ENCODE data around the gene MAP3K8. TPM values are rescaled to one million over a fixed set of nuclear protein-coding genes. Genes with fewer than 3 reads are reported as not detected.

The MAP3K8 gene
- total and polyA plus RNA-seq, 9 of the 15 experiments (the other 6 are each of a cell fraction or from before 2014, with no cell fraction given), result 6.9 to 23.6 (median 13.6) TPM

GRCh38 chr10:30434273-30435072, 489 bp downstream of the MAP3K8 start (continued):
- no peak for TF ChIP-seq ELK3 (CRISPR knock-in tag; IDR thresholded peaks at IDR 0.05)
- no peak for TF ChIP-seq HEY1 (CRISPR knock-in tag; IDR thresholded peaks at IDR 0.05; ENCODE audit: borderline replicate concordance)
- TF ChIP-seq CBFA2T2 (conservative IDR thresholded peaks at IDR 0.05), result no peak
- no peak for TF ChIP-seq MCM7 (IDR thresholded peaks at IDR 0.05)
- TF ChIP-seq ZNF143 (CRISPR knock-in tag; IDR thresholded peaks at IDR 0.05), result no peak
- no peak for TF ChIP-seq ZNF79 (CRISPR knock-in tag; IDR thresholded peaks at IDR 0.05; ENCODE audit: low read depth)
- TF ChIP-seq ELK1 (CRISPR knock-in tag; IDR thresholded peaks at IDR 0.05), result no peak
- peak; percentile 67 to 72; a peak in 3 of 4 replicates for TF ChIP-seq SIN3A (IDR thresholded peaks at IDR 0.05; ENCODE audit: borderline replicate concordance in 2 of 2, control insufficient read depth in 1 of 2, low read depth in 2 of 2, low read length in 2 of 2)
- TF ChIP-seq SREBF1 (IDR thresholded peaks at IDR 0.05; ENCODE audit: borderline replicate concordance, low read depth, low read length), result no peak
- TF ChIP-seq HLTF (IDR thresholded peaks at IDR 0.05), result no peak
- no peak for TF ChIP-seq ZBTB1 (CRISPR knock-in tag; IDR thresholded peaks at IDR 0.05; ENCODE audit: borderline replicate concordance, low read depth)
- TF ChIP-seq DPF2 (IDR thresholded peaks at IDR 0.05), result no peak
- TF ChIP-seq KLF1 (tag; IDR thresholded peaks at IDR 0.05), result no peak
- no peak for TF ChIP-seq CHD4 (IDR thresholded peaks at IDR 0.05; ENCODE audit: insufficient read depth, insufficient replicate concordance, low read depth, low read length, poor library complexity, severe bottlenecking)
- TF ChIP-seq TCF7L2 (IDR thresholded peaks at IDR 0.05; ENCODE audit: low read depth, low read length), result no peak
- TF ChIP-seq SRSF3 (IDR thresholded peaks at IDR 0.05; ENCODE audit: insufficient read depth, low read length), result no peak
- peak; percentile 70 for TF ChIP-seq TAF1 (IDR thresholded peaks at IDR 0.05; ENCODE audit: control insufficient read depth, extremely low read depth, insufficient read depth, low read length, severe bottlenecking)
- TF ChIP-seq CAMTA2 (CRISPR knock-in tag; conservative IDR thresholded peaks at IDR 0.05), result no peak
- no peak for TF ChIP-seq HOMEZ (CRISPR knock-in tag; IDR thresholded peaks at IDR 0.05)
- TF ChIP-seq ZC3H4 (CRISPR knock-in tag; IDR thresholded peaks at IDR 0.05; ENCODE audit: borderline replicate concordance), result no peak
- no peak for TF ChIP-seq ZNF699 (CRISPR knock-in tag; IDR thresholded peaks at IDR 0.05; ENCODE audit: insufficient replicate concordance)
- no peak for TF ChIP-seq TRIM25 (IDR thresholded peaks at IDR 0.05; ENCODE audit: borderline replicate concordance)
- TF ChIP-seq ZNF780A (CRISPR knock-in tag; IDR thresholded peaks at IDR 0.05), result no peak
